HepG2 (cell line): Measurements from ENCODE around the gene CRYM.

Experiments
- CBX2 ChIP-seq, 2 experiments: fragments of 200-600 bp in 1 of 2; sonication (generic); formaldehyde crosslinking in 1 of 2; IDR thresholded peaks; 2 replicates each; pipeline versions ENCODE4 v1.7.0 to v1.8.1; 2018 to 2022; ENCODE audit warnings: low read depth in 2 of 2, low read length in 1 of 2, mild to moderate bottlenecking in 1 of 2, missing genetic modification reagents in 1 of 2
- CTCF ChIP-seq: sonication (generic); formaldehyde crosslinking; IDR thresholded peaks from 2 replicates; pipeline ENCODE4 v1.5.0; 2020; ENCODE audit warnings: mild to moderate bottlenecking, missing genetic modification reagents, moderate library complexity
- FOXM1 ChIP-seq: sonication (generic); formaldehyde crosslinking; IDR thresholded peaks from 2 replicates; pipeline ENCODE4 v1.5.0; 2020; ENCODE audit warnings: missing genetic modification reagents
- PBX3 ChIP-seq: sonication (generic); formaldehyde crosslinking; IDR thresholded peaks from 2 replicates; pipeline ENCODE4 v1.8.1; 2023; ENCODE audit warnings: missing genetic modification reagents, inconsistent platforms, borderline replicate concordance
- PHF8 ChIP-seq: sonication (generic); formaldehyde crosslinking; IDR thresholded peaks from 2 replicates; pipeline ENCODE4 v1.5.0; 2020; ENCODE audit warnings: missing genetic modification reagents
- POLR2AphosphoS5 ChIP-seq: IDR thresholded peaks from 2 replicates; pipeline ENCODE4 v1.6.1; 2012; ENCODE audit warnings: low read depth, low read length
- SRF ChIP-seq: IDR thresholded peaks from 2 replicates; pipeline ENCODE4 v1.6.1; 2011; ENCODE audit warnings: mild to moderate bottlenecking, low read depth, low read length, moderate library complexity
- TEAD2 ChIP-seq: sonication (generic); formaldehyde crosslinking; IDR thresholded peaks from 2 replicates; pipeline ENCODE4 v1.9.0; 2021; ENCODE audit warnings: missing genetic modification reagents
- ZNF513 ChIP-seq: sonication (generic); formaldehyde crosslinking; conservative IDR thresholded peaks from 2 replicates; pipeline ENCODE4 v1.5.0; 2020; ENCODE audit warnings: missing genetic modification reagents

- TF ChIP-seq POLR2AphosphoS5 (no peak), SRF (no peak), CTCF (CRISPR knock-in tag) (no peak), FOXM1 (no peak), ZNF513 (CRISPR knock-in tag) (no peak), PHF8 (CRISPR knock-in tag) (no peak), PBX3 (no peak), CBX2 (IDR thresholded peaks at IDR 0.05; ENCODE audit: low read depth, low read length) (no peak), CBX2 (CRISPR knock-in tag; IDR thresholded peaks at IDR 0.05; ENCODE audit: low read depth) (no peak), TEAD2 (CRISPR knock-in tag) (no peak)
Observed at GRCh38 chr16:21262779-21263639, 15.1 kb downstream of the CRYM start.
